GM12892 (cell line): Measurements from ENCODE around the gene TEF.
"Not testable (repeated sequence)": the region's sequence is repeated elsewhere in the genome, so short reads cannot be mapped to it uniquely, and the experiment has no call there.

Experiments
- POLR2A ChIP-seq: IDR thresholded peaks from 2 replicates; pipeline ENCODE4 v1.6.1; 2011; ENCODE audit warnings: low read depth, low read length, control low read depth
- POLR2AphosphoS5 ChIP-seq: IDR thresholded peaks from 2 replicates; pipeline ENCODE4 v1.6.1; 2011; ENCODE audit warnings: low read depth, low read length, control low read depth

DNA sequence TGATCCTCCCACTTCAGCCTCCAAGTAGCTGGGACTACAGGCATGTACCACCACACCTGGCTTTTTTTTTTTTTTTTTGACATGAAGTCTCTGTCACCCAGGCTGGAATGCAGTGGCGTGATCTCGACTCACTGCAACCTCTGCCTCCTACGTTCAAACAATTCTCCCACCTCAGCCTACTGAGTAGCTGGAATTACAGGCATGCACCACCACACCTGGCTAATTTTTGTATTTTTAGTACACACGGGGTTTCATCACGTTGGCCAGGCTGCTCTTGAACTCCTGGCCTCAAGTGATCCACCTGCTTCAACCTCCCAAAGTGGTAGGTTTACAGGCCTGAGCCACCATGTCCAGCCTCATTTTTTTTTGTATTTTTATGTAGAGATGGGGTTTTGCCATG is 58.8 kb downstream of the TEF start:
- not testable (repeated sequence) for TF ChIP-seq POLR2A, POLR2AphosphoS5
